Effector memory CD4-positive, alpha-beta T cell (primary cell): ENCODE measurements around the gene SCAMP2.

Experiments
- DNase-seq, 3 donors: peaks; one replicate each; pipeline ENCODE4 v3.0.0-alpha.2; 2020
- H3K27ac ChIP-seq: 2 replicates; pipeline ENCODE4 v1.7.0; 2013; ENCODE audit warnings: mild to moderate bottlenecking, low read length, moderate library complexity; ENCODE audit not compliant: insufficient read depth, poor library complexity, severe bottlenecking
- H3K27me3 ChIP-seq: replicated peaks from 2 replicates; pipeline ENCODE4 v1.7.0; 2013; ENCODE audit warnings: mild to moderate bottlenecking, low read length; ENCODE audit not compliant: insufficient read depth, control insufficient read depth, poor library complexity, severe bottlenecking
- H3K36me3 ChIP-seq: 2 replicates; pipeline ENCODE4 v1.7.0; 2013; ENCODE audit warnings: mild to moderate bottlenecking, low read length, moderate library complexity; ENCODE audit not compliant: control insufficient read depth, insufficient read depth
- H3K4me1 ChIP-seq: 2 replicates; pipeline ENCODE4 v1.7.0; 2013; ENCODE audit warnings: low read length, mild to moderate bottlenecking; ENCODE audit not compliant: control insufficient read depth, insufficient read depth, poor library complexity, severe bottlenecking
- H3K4me3 ChIP-seq: 2 replicates; pipeline ENCODE4 v1.7.0; 2013; ENCODE audit warnings: low read length, low read depth, mild to moderate bottlenecking; ENCODE audit not compliant: insufficient read depth, poor library complexity, severe bottlenecking
- H3K9me3 ChIP-seq: 2 replicates; pipeline ENCODE4 v1.7.0; 2013; ENCODE audit warnings: mild to moderate bottlenecking, low read length, moderate library complexity; ENCODE audit not compliant: control insufficient read depth

SCAMP2 gene

GRCh38 chr15:74840851-74841775 is 32.1 kb downstream of the SCAMP2 start:
- no peak for DNase-seq
- Histone ChIP-seq H3K9me3 (no peaks in the 10 kb centered on the region), H3K4me1 (peaks cover 38% of the 10 kb centered on the region), H3K27ac (no peak overlapping the region), H3K36me3 (peaks cover 43% of the 10 kb centered on the region), H3K27me3 (no peaks in the 10 kb centered on the region), H3K4me3 (no peak overlapping the region)

- DNase-seq = no peak
- H3K27ac ChIP-seq = no peak overlapping the region
- peaks cover 27% of the 10 kb centered on the region for H3K4me1 ChIP-seq
- no peaks in the 10 kb centered on the region for H3K27me3 ChIP-seq
- H3K36me3 ChIP-seq = peaks cover 47% of the 10 kb centered on the region
- no peak overlapping the region for H3K4me3 ChIP-seq
- H3K9me3 ChIP-seq = no peaks in the 10 kb centered on the region
Observed at GRCh38 chr15:74839526-74840395, 33.4 kb downstream of the SCAMP2 start.

DNA sequence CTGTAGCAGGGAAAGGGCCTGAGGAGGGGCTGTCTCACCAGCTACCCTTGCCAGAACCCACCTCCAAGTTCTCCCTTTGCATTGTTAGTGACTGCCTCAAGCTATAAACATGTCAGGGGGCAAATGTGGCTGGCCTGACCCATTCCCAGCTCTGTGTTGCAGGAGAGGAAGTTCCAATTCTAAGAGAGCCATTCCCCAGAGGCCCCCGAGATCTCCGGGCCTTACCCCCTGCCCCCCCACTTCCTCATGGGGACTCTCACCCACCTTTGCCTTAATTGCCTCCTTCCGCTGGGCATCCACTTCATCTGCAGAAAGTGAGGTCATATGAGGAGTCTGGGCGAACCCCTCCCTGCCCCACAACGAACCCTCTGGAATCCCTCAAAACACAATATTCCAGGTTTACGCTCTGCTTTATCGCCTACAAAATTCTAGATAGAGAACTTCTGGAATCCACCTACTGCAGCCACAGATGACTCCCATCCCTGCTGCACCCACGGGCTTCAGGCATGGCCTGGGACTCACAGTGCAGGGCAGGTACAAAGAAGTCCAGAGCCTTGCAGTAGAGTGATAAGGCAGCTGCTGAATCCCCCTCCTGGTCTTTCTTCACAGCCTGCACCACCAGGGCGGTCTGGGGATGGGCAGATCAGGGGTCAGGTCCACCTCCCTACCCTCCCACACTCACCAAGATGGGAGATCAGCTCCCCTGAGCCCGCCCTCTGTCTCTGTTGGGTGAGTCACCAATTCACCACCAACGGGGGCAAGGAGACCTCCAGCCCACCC is 34.2 kb downstream of the SCAMP2 start:
- no peaks in the 10 kb centered on the region for H3K27me3 ChIP-seq
- H3K27ac ChIP-seq = no peak overlapping the region
- H3K4me3 ChIP-seq = no peak overlapping the region
- DNase-seq = no peak
- no peaks in the 10 kb centered on the region for H3K9me3 ChIP-seq
- H3K36me3 ChIP-seq = peaks cover 47% of the 10 kb centered on the region
- peaks cover 19% of the 10 kb centered on the region for H3K4me1 ChIP-seq

- no peak overlapping the region for H3K27ac ChIP-seq
- H3K27me3 ChIP-seq = no peaks in the 10 kb centered on the region
- peaks cover 47% of the 10 kb centered on the region for H3K36me3 ChIP-seq
- H3K4me1 ChIP-seq = peaks cover 11% of the 10 kb centered on the region
- H3K9me3 ChIP-seq = no peaks in the 10 kb centered on the region
- no peak overlapping the region for H3K4me3 ChIP-seq
- no peak for DNase-seq
Observed at GRCh38 chr15:74838137-74838516, 35.0 kb downstream of the SCAMP2 start.

DNA sequence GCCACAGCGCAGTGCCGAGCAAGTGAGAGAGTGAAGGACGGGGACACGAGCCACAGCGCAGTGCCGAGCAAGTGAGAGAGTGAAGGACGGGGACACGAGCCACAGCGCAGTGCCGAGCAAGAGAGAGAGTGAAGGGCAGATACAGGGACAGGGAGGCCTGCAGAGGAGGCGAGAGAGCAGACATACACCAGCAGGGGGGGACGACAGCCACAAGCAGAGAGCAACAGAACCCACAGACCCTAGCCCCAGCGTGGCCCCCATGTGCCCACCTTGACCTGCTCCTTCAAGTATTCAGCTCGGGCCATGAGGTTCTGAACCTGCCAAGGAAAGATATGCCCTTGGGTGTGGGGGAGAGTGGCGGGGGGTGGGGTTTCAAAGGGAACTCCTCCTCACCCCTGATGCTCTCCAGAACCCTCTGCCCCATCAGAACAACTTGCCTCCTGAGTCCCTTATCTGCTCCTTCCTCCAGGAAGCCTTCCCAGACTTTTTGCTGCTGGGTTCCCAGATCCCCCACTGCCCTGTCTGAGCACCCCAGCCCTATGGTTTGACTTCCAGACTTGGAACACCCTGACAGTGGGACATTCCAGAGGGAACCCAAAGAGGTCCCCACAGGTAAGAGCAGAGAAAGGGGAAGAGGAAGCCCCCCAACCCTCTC is 35.6 kb downstream of the SCAMP2 start:
- Histone ChIP-seq H3K4me3 (no peak overlapping the region), H3K36me3 (peaks cover 47% of the 10 kb centered on the region), H3K27me3 (no peaks in the 10 kb centered on the region), H3K9me3 (no peaks in the 10 kb centered on the region), H3K4me1 (peaks cover 11% of the 10 kb centered on the region), H3K27ac (no peak overlapping the region)
- no peak for DNase-seq

DNA sequence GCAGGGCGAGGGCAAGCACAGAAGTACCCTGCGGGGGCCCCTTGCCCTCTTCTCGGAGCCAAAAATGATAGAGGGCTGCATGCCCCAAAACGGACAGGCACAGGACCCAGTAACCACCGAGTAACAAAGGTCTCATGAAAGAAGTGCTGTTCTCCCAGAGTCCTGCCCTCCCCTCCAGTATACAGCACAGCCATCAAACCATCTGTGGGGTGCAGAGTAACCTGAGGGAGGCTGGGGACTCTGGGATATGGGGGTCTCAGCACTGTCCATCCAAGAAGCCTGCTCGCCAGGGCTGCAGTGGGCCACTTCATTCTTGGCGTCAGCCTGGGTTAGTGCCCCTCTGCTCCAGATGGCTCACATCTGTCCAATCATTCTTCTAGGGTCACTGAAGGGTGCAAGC is 36.3 kb downstream of the SCAMP2 start:
- Histone ChIP-seq H3K4me3 (no peak overlapping the region), H3K9me3 (no peaks in the 10 kb centered on the region), H3K27ac (no peak overlapping the region), H3K27me3 (no peaks in the 10 kb centered on the region), H3K36me3 (peaks cover 47% of the 10 kb centered on the region), H3K4me1 (peaks cover 3% of the 10 kb centered on the region)
- DNase-seq = no peak

DNA sequence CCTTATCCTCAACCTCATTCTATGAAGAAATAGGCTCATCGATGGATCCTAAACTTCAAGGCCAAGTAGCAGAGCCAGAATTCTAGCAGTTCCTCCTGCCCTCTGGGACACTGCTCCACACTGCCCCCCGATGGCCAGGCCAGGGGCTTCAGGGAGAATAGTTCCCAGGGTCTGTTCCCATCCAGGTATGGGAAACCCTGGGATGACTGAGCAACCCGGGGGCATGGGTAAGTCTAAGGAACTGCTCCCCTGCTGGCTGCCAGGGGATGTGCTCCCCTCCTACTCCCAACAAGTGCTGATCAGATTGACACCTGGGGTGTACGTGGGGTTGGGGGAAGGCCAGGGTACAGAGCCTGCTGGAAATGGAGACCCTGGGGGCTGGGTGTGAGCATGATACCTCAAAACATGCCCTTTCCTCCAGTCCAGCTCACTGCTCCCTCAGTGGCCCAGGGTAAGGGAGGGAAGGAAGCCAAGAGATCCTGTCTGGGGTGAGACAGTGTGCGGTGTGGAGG is 37.8 kb downstream of the SCAMP2 start:
- no peaks in the 10 kb centered on the region for H3K9me3 ChIP-seq
- H3K27ac ChIP-seq = no peak overlapping the region
- no peaks in the 10 kb centered on the region for H3K27me3 ChIP-seq
- DNase-seq = peak in 2 of 3 donors; percentile 17 to 25
- peaks cover 38% of the 10 kb centered on the region for H3K36me3 ChIP-seq
- no peaks in the 10 kb centered on the region for H3K4me1 ChIP-seq
- H3K4me3 ChIP-seq = no peak overlapping the region

- DNase-seq = no peak
- no peak overlapping the region for H3K4me3 ChIP-seq
- no peaks in the 10 kb centered on the region for H3K4me1 ChIP-seq
- peaks cover under 1% of the 10 kb centered on the region for H3K27me3 ChIP-seq
- H3K36me3 ChIP-seq = peaks cover 24% of the 10 kb centered on the region
- H3K27ac ChIP-seq = no peak overlapping the region
- H3K9me3 ChIP-seq = no peaks in the 10 kb centered on the region
Observed at GRCh38 chr15:74833376-74834107, 39.6 kb downstream of the SCAMP2 start.

GRCh38 chr15:74832826-74833225 is 40.3 kb downstream of the SCAMP2 start:
- no peak overlapping the region for H3K4me3 ChIP-seq
- H3K27ac ChIP-seq = no peak overlapping the region

More at GRCh38 chr15:74832826-74833225, 40.3 kb downstream of the SCAMP2 start:
- peaks cover 7% of the 10 kb centered on the region for H3K27me3 ChIP-seq
- peaks cover 18% of the 10 kb centered on the region for H3K36me3 ChIP-seq
- H3K9me3 ChIP-seq = no peaks in the 10 kb centered on the region
- no peaks in the 10 kb centered on the region for H3K4me1 ChIP-seq
- no peak for DNase-seq
